GDM1 (cell line): ENCODE measurements around the gene FRMD5.

Experiments used
- DNase-seq: peaks from one replicate; lab custom pipeline; 2025; lab: John Stamatoyannopoulos, UW

FRMD5 gene

DNA sequence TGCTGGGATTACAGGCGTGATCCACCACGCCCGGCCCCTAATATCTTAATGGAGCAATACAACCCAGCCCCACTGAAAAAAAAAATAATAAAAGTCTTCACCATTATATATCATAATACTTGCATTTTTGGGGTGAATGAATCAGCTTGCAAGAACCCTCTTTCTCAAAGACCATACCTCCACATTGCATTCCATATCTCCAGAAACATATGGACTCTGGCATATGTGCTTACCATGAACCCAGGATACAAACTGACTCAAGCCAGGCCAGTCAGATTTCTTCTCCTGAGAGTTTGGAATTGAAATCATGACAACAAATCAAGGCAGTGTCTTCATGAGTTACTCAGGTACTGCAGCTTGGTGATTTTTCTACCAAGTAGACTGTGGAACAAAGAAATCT lies 101.2 kb downstream of the FRMD5 start:
- no peak for DNase-seq

DNA sequence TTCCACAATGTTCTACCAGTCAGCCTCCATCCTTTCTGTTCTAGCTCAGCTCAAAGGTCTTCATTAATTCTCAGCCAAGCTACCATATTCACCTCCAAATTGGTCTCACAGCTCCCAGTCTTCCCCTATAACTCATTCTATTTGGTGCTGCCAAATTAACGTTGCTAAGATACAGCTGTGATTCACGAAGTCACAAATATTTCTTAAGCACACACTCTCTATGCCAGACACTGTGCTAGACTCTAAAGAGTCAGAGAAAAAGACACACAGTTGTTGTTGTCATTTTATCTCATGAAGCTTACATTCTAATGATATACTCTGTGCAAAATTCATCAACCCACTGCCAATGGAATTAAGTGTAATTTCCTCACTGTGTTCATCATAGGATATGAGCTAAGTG lies 102.8 kb downstream of the FRMD5 start:
- DNase-seq = no peak

DNA sequence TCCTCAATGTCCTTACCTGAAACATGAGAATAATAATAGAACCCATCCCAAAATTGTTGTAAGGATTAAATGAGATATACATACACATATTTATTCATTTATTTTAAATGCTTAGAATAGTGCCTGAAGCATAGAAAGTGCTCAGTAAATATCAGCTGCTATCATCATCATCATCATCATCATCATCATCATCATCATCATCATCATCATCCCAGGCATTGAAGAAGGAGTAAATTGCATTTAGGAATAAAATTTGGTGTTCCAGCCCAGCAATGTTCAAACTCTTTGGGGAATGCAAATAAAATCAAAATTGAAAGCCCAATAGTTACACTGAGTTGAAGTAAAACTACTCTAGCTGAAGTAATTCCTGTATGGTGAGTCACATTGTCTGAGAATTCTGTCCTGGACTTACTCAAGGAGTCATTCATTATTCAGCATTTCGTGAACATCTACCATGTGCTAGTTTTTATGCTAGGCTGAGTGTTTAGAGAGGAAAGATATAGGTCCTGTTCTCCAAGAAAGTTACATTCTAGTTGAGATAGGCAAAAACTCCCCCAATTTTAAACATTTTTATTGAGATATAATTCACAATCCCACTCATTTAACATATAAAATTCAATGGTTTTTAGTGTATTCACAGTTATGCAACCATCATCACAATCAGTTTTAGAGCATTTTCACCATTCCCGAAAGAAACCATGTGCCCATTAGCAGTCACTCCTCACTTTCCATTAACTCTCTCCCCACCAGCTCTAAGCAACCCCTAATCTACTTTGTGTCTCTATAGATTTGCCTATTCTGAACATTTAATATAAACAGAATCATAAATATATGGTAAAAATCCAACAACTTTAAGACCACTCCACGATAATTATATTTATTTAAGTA lies 107.2 kb downstream of the FRMD5 start:
- no peak for DNase-seq

DNA sequence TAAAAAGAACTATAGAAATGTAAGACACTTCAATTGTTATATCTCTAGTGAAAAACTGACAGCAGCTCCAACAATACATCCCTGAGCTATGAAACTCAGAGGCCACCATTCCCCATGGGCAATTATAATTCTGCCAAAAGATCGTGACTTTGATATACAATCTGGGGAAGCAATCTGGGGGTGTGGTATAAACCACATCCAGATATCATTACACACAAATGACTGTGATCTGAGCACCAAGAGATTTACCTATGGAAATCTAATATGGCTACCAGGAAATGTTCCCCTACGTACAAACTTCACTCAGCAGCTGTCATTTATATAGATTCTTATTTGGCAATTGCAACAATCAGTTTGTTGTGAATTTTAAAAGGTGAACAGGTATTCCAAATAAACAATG lies 110.3 kb downstream of the FRMD5 start:
- DNase-seq = no peak

DNA sequence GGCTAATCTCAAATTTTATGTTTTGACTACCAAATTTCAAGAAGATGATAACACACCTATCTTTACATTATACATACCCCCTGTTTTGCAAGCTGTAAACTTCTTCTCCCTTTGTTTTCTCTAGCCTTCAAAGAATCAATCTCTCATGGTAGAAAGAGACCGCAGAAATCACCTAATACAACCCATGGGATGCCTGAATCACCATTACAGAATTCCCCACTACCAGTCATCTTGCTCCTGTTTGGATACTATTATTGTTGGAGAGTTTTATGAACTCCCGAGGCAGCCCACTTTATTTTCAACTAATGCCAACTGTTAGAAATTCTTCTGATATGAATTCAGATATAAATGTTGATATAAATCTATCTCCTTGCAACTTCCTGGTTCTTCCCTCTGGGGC lies 110.9 kb downstream of the FRMD5 start:
- no peak for DNase-seq

DNA sequence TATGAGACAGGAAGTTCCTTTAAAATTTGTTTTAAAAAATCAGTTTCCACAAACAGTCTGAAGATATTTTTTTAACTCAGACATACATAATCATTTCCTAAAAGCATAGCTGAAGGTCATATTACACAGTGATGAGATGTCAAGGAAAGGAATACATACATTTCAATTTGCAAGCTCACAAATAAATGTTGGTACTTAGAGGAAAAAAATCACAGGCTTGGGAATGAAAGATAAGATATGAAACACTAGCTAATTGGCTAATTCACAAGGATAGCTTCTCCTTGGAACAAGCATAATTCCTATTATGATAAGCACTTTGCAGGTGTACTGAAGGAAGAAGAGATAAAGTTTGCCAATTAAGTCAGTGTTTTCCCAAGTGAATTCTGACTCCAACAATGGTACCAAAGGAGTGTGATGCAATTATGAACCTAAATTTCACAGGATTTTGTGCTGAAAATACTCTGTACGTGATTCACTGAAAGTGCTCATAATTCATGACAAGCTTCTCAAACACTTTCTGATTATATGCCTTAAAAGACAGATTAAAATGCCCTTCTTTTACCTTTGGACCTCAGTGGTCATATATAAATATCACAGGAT lies 112.4 kb downstream of the FRMD5 start:
- no peak for DNase-seq

DNA sequence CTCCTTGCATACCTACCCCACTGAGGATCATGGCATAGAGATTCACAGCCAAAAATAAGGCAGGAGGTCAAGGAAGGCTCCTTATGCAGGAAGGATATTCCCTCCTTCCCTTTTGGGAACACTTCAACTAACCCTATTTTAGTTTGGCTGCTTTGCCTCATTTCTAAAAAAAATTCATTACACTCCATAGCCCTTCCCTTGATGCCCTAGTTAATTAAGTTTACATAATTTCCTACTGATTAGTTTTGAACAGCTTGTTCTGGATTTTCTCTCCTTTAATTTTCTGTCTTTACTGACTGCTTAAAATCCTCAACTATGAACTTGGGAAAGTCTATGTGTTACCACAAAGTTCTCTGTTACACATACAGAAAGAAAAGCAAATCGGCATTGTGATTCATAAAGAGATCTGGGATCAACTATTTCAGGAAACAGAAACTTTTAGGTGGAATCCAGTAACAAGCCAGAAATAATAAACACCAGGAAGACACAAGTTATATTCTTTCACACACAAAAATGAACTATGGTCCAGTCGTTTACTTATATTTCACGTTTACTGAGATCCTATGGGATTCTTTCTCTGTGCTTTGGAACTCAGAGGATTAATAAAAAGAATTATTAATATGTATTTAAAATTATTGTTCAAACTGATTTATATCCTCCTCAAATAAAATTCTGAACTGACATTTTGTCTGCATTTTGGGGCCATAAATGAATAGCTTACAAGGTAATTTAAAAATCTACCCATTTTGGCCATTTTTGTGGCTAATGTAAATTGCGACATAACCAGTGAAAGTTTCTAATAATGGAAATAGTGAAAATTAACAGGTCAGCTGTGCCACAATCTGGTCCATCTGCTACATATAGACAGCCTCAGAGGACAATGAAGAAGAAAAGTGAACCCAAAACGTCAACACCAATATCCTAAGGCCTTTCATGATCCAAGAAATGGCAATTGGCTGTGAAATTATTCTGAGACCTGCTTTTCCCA lies 113.8 kb downstream of the FRMD5 start:
- no peak for DNase-seq

DNA sequence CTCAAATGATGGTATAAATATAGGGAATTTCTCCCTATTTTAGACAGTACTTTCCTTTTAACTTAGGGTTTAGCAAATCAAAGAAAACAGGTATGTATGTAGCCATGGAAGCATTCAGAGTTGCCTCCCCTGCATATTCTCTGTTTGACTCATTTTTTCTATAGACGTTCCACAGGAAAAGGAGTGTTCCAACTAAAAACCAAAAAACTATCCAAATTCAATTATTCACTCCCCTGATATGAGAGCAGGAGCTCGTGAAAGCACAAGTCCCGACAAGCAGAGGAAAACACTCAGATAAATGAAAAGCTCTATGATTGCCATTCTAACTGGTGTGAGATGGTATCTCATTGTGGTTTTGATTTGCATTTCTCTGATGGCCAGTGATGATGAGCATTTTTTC lies 119.5 kb downstream of the FRMD5 start:
- DNase-seq = no peak

DNA sequence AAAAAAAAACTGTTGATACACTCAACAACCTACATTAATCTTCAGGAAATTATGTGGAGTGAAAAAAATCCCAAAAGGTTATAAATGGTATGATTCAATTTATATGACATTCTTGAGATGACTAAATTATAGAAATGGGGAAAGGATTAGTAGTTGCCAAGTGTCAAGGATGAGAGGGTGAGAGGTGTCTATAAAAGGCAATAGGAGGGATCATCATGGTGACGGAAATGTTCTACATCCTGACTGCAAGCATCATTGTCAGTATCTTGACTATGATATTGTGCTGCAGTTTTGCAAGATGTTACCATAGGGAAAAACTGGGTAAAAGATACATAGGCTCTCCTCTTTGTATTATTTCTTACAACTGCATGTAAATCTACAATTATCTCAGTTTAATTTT lies 125.6 kb downstream of the FRMD5 start:
- DNase-seq = no peak

DNA sequence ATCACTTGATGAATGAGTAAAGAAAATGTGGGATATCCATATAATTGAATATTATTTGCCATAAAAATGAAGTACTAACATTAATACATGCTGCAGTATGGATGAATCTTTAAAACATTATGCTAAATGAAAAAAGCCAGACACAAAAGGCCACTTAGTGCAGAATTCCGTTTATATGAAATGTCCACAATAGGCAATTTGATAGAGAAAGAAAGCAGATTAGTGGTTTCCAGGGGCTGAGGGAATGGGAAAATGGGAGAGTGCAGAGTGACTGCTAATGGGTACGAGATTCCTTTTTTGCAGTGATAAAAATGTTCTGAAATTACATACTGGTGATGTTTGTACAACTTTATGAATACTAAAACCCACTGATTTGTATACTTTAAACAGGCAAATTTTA lies 126.7 kb downstream of the FRMD5 start:
- DNase-seq = no peak

DNA sequence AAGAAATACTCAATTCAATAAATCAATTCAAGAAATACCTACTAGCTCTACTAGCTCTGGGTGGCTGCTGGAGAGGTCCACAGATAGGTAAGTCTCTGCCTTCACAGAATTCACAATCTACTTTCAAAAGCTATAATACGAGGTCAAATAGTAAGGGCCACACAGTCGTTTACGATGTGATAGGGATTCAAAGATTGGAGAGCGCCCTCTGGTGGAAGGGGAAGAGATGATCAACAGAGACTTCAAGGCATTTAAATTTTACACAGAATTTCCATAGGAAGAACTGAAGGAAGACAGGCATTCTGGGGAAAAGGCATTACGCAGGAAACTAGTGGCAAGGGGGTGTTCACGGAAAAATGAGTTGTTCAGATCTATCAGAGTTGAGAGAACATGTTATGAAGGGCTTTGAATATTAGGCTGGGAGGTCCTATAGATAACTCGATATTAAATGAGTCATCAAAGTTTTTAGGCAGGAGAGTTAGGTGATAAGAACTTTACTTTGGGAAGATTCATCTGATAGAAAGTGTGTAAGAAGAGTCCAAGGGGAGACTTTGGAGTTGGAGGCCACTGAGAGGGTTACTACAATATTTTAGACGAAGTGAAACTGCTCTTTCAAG lies 128.8 kb downstream of the FRMD5 start:
- peak; percentile 19 for DNase-seq

DNA sequence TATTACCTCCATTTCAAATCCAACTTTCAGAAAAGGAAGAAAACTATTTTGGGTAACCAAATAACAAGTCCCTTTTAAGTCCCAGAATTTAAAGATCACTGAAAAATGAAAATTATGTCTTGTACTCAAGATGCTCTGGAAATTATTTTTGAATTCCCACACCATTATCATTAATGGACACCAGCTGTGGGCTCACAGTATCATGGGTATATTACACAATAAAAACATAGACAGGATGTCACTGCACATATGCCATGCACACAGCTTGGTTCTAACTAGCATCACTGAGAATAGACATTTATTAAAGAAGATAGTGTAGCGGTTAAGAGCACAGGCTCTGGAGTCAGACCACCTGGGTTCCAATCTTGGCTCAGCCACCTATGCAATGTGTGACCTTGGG lies 130.4 kb downstream of the FRMD5 start:
- no peak for DNase-seq

DNA sequence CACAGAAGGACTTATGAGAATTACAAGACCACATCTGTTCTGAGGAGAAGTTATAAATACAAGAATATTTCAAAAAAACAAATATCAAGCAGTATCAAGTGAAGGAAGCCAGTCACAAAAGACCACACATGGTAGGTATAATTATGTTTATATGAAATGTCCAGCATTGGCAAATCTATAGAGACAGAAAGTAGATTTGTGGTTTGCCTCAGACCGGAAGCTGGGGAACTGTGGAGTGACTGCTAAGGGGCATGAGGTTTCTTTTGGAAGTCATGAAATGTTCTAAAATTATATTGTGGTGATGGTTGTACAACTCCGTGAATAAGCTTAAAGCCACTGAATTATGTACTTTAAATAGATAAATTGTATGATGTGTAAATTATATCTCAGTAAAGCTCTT lies 136.9 kb downstream of the FRMD5 start:
- DNase-seq = no peak

DNA sequence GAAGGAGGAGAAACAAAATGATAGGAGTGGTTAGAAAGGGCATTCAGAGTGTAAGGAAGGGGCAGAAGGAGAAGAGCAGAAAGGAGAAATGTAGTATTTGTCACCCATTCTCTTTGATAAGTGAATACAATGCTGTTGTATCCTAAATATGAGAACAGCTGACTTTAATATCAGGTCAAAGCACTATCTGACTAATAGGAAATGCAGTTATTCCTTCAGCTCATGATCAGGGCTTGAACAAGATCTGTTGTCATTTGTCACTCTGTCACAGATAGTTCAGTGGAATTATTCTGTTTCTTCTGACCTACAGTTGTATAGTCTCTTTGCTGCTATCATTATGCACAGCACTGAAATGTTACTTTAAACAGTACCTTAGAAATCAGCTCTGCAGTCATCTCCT lies 149.4 kb downstream of the FRMD5 start:
- no peak for DNase-seq

DNA sequence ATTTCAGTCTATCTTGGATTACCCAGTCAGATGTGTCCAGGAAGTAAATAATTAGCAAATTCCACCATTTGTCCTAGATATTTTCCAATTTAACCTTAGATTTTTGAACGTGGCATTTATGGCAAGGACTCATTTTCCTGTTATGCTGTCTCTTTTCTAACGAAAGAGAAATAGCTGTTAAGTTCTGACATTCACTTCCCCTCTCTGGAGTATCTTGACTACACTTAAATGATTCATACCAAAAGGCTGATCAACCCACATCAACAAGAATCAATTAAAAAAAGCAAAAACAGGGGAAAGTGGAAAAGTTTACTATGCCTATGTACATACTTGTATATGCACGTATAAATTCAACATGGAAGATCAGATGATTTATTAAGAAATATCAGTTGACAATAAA lies 149.9 kb downstream of the FRMD5 start:
- no peak for DNase-seq

DNA sequence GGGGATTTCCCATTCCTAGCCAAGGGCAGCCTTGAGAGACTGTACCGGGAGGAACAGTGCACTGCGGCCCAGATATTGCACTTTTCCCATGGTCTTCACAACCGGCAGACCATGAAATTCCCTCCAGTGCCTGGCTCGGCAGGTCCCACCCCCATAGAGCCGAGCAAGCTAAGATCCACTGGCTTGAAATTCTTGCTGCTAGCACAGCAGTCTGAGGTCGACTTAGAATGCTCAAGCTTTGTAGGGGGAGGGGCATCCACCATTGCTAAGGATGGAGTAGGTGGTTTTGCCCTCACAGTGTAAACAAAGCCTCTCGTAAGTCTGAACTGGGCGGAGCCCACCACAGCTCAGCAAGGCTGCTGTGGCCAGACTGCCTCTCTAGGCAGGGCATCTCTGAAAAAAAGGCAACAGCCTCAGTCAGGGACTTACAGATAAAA lies 156.3 kb downstream of the FRMD5 start:
- DNase-seq = no peak

DNA sequence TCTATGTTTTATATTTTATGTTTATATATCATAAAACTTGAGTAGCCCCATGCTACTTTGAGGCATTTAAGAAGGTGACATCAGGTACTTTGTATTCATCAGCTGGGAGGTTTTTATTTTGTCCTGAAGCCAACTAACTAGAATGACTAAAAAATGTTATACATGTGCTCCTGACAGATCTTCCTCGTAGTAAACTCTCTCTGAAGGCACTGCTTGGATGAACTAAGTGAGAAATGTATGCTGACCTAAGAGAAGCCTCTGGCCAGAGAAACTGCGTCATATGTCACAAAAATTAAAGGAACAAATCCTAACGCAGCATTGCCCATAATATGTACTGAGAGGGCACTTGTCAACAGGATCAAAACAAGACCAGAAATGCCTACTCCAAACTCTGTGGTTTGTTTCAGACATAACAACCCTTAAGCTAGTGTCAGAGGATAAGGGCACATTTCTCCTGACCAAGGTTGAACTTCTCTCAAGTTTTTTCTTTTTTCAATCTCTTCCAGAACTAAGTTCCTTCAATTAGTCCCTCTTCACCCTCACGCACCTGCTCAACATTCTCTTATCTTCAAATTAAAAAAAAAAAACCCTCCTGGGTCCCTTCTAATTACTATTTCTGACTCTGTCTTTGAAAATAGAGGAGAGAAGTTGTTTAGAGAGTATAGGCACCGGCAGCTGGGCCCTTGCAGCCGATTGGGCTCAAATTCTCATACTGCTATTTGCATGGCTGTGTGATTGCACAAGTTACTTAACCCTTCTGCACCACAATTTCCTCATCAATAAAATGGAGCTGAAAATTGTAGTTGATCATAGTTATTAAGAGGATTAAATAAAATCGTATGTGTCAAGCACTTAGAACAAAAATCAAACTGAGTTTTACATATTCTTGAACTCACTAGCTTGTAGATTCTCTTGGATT lies 159.0 kb downstream of the FRMD5 start:
- no peak for DNase-seq

DNA sequence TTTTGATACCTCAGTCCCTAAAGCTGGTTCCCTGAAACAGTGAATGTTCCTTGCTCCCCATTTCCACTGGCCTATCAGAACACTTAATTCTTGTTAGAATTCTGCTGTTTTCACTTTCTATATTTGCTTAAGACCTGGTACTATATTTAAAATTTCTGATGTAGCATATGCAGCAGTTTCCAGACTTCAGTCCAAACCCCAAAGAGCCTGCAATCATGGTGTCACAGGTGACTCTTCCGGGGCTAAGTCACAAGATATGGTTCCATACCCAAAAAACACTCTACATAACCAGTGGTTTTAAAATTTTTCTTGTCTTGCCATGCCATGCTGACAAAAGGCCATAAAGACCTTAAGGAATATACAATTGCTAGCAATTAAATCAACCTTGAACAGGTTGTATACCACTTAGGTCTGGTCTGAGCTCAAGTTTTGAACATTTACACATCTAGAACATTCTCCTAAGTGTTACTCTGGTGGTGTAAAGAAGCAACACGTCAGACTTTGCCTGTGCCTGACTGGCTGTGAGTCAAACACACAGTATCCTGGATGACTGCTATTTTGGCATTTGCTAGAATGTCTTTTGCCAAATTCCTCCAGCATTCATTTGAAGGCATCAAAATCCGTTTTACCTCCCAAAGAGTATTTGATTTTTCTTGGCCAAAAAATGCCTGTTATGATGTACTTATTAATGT lies 160.0 kb downstream of the FRMD5 start:
- DNase-seq = no peak

DNA sequence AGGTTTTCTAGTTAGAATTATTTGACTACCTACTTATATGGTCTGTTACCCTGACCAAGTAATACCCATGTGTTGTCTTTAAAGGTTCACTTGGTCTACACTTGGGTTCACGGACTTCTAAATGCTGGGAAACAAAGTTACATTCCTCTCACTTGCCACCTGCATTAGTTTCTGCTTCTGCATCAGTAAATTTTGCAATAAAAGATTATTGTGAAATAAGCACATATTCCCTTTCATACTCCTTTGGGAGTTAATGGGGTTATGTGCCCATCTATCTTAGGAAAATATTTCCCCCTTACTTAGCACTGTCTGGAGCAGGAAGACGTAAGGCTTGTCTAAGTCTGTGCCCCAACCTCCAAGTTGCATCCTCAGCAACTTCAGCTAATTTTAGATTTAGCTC lies 160.7 kb downstream of the FRMD5 start:
- DNase-seq = no peak

DNA sequence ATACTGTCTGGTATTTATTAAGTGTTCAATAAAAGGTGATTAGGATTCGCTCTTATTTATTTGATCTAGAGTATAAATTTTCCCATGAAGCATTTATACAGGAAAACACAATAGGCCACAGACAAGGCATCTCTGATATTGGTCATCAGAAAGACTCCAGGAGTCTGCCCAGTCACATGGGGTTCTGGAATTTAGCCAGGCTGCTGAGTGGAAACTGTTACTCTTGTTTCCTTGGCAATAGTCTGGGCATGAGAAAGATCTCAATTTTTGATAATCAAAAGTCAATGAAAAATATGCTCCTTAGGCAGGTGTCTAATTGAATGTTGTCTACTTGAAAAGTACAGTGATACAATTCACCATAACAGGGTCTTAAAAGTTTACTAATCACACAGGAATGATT lies 161.2 kb downstream of the FRMD5 start:
- no peak for DNase-seq
